HEK293 (cell line): Measurements from ENCODE around the gene CDH3.

Source experiments
- HOXA7 ChIP-seq: sonication (generic); formaldehyde crosslinking; IDR thresholded peaks from 2 replicates; pipeline ENCODE4 v1.8.1; 2022; ENCODE audit warnings: missing genetic modification reagents, borderline replicate concordance
- HOXC10 ChIP-seq: sonication (generic); formaldehyde crosslinking; IDR thresholded peaks from 2 replicates; pipeline ENCODE4 v1.8.1; 2023; ENCODE audit warnings: mild to moderate bottlenecking, missing genetic modification reagents
- ZNF501 ChIP-seq: fragments of 450-650 bp; formaldehyde crosslinking; IDR thresholded peaks from 2 replicates; pipeline ENCODE4 v1.5.1; 2016; ENCODE audit warnings: missing biosample characterization, missing genetic modification characterization
- ZNF664 ChIP-seq: fragments of 450-650 bp; formaldehyde crosslinking; IDR thresholded peaks from 2 replicates; pipeline ENCODE4 v1.5.1; 2016; ENCODE audit warnings: missing biosample characterization, missing genetic modification characterization
- TF ChIP-seq, protein P1 (sequence below): fragments of 450-650 bp; formaldehyde crosslinking; IDR thresholded peaks from 2 replicates; pipeline ENCODE4 v1.5.1; 2016; ENCODE audit warnings: missing biosample characterization, missing genetic modification characterization
- TF ChIP-seq, protein P2 (sequence below): fragments of 450-650 bp; formaldehyde crosslinking; IDR thresholded peaks from 2 replicates; pipeline ENCODE4 v1.5.1; 2016; ENCODE audit warnings: missing biosample characterization, missing genetic modification characterization

DNA sequence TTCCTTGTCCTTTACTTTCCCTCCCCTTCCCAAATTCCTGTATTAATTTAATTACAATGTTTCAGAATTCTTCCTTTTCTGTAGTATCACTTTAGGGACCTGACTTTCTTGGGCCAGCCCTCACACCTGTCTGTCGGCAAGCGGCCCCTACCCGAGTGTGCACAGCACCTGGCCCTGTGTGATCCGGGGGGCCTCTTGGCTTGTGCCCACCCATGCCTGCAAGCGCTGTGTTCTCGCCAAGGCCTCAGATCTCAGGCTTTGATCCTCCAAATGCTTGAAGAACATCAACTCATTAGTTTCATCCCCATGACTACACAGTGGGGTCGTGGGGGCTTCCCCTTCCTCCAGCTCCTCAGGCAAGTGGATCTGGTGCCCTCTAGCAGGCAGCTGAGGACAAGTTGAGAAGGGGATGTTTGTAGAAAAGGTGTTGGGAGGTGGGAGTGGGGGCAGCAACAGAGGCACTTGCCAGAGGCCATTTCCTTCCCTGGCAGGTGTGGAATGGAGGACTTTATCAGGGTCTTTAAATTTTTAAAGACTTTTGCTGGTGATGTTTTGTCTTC is 15.7 kb upstream of the CDH3 start:
- TF ChIP-seq HOXC10 (CRISPR knock-in tag) (no peak), ZNF501 (no peak), ZNF664 (tag by site-specific recombination) (no peak), HOXA7 (CRISPR knock-in tag) (no peak)
- TF ChIP-seq, protein P1, sequence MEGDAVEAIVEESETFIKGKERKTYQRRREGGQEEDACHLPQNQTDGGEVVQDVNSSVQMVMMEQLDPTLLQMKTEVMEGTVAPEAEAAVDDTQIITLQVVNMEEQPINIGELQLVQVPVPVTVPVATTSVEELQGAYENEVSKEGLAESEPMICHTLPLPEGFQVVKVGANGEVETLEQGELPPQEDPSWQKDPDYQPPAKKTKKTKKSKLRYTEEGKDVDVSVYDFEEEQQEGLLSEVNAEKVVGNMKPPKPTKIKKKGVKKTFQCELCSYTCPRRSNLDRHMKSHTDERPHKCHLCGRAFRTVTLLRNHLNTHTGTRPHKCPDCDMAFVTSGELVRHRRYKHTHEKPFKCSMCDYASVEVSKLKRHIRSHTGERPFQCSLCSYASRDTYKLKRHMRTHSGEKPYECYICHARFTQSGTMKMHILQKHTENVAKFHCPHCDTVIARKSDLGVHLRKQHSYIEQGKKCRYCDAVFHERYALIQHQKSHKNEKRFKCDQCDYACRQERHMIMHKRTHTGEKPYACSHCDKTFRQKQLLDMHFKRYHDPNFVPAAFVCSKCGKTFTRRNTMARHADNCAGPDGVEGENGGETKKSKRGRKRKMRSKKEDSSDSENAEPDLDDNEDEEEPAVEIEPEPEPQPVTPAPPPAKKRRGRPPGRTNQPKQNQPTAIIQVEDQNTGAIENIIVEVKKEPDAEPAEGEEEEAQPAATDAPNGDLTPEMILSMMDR (tag by site-specific recombination): no peak
- TF ChIP-seq, protein P2, sequence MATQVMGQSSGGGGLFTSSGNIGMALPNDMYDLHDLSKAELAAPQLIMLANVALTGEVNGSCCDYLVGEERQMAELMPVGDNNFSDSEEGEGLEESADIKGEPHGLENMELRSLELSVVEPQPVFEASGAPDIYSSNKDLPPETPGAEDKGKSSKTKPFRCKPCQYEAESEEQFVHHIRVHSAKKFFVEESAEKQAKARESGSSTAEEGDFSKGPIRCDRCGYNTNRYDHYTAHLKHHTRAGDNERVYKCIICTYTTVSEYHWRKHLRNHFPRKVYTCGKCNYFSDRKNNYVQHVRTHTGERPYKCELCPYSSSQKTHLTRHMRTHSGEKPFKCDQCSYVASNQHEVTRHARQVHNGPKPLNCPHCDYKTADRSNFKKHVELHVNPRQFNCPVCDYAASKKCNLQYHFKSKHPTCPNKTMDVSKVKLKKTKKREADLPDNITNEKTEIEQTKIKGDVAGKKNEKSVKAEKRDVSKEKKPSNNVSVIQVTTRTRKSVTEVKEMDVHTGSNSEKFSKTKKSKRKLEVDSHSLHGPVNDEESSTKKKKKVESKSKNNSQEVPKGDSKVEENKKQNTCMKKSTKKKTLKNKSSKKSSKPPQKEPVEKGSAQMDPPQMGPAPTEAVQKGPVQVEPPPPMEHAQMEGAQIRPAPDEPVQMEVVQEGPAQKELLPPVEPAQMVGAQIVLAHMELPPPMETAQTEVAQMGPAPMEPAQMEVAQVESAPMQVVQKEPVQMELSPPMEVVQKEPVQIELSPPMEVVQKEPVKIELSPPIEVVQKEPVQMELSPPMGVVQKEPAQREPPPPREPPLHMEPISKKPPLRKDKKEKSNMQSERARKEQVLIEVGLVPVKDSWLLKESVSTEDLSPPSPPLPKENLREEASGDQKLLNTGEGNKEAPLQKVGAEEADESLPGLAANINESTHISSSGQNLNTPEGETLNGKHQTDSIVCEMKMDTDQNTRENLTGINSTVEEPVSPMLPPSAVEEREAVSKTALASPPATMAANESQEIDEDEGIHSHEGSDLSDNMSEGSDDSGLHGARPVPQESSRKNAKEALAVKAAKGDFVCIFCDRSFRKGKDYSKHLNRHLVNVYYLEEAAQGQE (tag by site-specific recombination): no peak
